GM21360 (cell line): ENCODE results near the gene CEP250.

Experiments used
- ATAC-seq: cut with Tn5 transposase; IDR thresholded peaks from one replicate; pipeline ENCODE4 v1.9.1; 2021; ENCODE audit warnings: mild to moderate bottlenecking, moderate library complexity; ENCODE audit not compliant: unreplicated experiment

Gene CEP250

DNA sequence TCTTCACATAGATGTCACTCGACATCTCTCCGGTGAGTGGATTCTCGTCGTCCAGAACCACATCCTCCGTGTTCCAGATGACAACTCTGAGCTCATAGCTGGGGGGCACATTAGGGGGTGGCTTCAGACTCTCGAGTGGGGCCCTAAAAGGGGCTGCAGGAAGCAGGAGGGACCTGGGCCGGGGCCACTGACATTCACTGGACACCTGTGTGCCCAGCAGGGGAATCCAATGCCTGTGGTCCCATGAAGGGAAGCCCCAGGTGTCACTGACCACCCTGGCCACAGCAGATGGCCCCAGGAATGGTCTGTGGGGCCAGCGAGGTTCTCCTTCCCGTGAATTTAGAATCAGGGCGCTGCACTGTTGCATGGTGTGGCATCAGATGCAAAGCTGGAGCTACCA is 105.1 kb downstream of the CEP250 start:
- ATAC-seq, result no peak

DNA sequence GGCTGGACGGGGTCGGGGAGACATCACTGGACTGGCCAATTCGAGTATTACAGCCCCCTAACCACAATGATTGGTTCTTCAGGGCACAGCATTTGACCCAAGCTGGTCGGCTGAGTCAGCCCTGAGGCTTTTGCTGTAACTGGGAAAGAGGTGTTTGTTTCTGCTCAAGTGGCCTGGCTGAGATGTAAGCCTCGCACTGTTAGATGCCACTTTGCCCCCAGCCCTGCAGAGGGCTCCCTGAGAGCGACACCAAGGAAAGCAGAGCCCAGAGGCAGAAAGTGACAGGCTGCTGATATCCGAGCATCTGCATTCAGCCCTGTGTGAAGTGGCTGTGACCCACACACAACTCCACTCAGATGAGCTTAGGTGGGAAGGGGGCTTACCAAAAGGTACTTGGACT is 105.9 kb downstream of the CEP250 start:
- no peak for ATAC-seq

DNA sequence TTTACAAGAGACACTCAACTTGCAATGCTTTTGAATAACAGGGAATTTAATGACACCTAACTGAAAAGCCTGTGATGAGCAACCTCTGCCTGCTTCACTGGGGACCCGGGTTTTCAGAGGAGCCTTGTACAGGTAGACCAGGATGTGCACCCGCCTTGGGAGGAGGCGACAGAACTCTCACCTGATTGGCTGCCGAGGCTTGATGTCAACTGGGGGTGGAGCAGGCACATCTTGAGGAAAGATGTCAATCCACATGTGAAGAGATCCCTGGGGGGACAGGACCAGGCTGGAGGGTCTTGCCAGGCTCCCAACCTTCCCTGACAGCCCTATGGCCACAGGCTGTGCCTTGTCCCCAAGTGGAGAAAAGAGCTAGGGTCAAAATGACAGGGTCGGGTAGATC is 106.3 kb downstream of the CEP250 start:
- ATAC-seq, result no peak

DNA sequence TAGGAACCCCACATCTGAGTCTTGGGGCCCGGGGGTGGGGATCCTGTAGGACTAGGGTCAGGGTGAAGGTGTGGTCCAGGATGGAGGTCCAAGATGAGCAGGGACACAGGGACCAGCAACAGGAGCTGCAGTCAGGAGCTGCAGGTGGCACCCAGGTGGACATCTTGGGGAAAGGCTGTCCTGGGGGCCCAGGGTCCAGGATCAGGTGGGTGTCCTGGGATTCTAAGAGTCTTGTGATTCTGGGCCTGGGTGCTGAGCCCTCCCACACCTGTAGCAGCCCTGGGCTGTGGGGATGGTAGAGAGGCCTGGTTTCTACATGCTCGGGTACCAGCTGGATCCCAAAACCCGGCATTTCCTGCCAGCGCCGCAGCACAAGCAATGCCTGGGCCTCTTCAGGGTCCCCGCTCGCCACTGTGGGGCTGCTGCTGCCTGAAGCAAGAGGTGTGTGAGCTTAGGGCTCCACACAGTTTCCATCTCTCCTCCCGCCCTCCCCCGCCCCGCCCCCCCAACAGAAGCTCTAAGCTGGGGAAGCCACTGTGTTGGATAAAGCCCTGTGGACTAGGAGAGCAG is 107.2 kb downstream of the CEP250 start:
- ATAC-seq, result no peak

DNA sequence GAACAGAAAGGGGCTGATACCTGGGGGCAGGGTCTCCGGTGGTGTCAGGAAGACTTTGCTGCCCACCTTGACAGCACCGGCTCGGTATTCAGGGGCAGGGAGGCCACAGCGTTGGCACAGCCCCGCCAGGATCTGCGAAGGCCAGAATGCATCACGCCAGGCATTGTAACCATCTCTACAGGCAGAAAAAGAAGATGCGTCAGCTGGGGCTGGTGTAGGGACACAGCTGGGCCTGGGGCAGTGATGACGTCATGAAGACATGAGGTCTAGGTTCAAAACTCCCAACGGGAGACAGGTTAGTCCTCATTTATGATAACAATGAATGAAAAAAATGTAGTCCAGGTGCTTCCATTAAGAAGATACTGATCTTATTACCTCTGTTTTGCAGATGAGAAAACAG is 108.4 kb downstream of the CEP250 start:
- no peak for ATAC-seq

DNA sequence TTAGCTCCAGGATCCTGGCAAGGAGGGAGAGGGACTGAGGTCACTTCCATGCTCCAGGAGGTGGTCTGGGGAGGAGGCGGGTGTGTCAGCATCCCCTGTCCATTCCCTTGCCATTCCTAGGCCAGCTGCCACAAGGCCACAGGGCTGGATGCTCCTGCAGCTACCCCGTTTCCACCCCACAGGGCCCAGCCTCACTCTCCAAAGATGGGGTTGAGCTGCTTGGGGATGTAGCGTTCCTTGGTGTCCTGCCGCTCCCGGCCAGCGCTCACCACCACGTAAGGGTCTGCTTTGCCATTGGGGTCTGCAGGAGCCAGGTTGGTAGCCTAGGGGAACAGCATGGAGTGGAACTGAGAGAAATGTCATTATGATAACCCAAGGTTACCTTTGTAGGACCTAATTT is 109.5 kb downstream of the CEP250 start:
- ATAC-seq, result no peak

DNA sequence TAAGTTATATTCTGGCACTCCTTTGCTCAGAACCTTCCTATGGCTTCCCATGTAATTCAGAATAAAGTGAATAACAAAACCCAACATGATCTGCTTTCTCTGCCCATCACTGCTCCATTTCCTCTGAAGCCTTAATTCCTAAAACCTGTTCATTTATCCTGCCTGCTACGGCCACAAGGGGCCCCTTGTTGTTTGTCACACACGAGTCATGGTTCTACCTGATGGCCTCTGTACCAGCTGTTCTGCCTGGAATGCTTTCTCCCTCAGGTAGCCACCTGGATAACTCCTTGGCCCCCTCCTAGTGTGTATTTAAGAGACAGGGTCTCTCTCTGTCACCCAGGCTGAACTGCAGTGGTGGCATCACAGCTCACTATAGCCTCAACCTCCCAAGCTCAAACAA is 113.2 kb downstream of the CEP250 start:
- ATAC-seq, result no peak
